GM21360 (cell line): Measurements from ENCODE around the gene TTC39A.

Experiments used
- ATAC-seq: cut with Tn5 transposase; IDR thresholded peaks from one replicate; pipeline ENCODE4 v1.9.1; 2021; ENCODE audit warnings: mild to moderate bottlenecking, moderate library complexity; ENCODE audit not compliant: unreplicated experiment

TTC39A gene

GRCh38 chr1:51330331-51331201, at the start of gene TTC39A:
Gene TTC39A, minus strand, starts transcription at chr1:51330562. Its CDS starts 85 bp downstream, at chr1:51330477.
- no peak for ATAC-seq

GRCh38 chr1:51378871-51379270, 48.5 kb upstream of the TTC39A start:
- ATAC-seq, result no peak

- ATAC-seq, result no peak
These were observed 43.5 kb upstream of the TTC39A start for GRCh38 chr1:51373898-51374297.

- ATAC-seq, result no peak
These were observed 42.2 kb upstream of the TTC39A start for GRCh38 chr1:51372561-51372960.

GRCh38 chr1:51369171-51369570, 38.8 kb upstream of the TTC39A start:
- no peak for ATAC-seq

GRCh38 chr1:51365774-51366173, 35.4 kb upstream of the TTC39A start:
- ATAC-seq, result no peak

- ATAC-seq, result no peak
These were observed 29.5 kb upstream of the TTC39A start for GRCh38 chr1:51359879-51360278.

- no peak for ATAC-seq
These were observed 25.0 kb upstream of the TTC39A start for GRCh38 chr1:51355382-51355781.

- no peak for ATAC-seq
These were observed 24.1 kb upstream of the TTC39A start for GRCh38 chr1:51354416-51354815.

- ATAC-seq, result no peak
These were observed 21.5 kb upstream of the TTC39A start for GRCh38 chr1:51351907-51352306.

- ATAC-seq, result no peak
These were observed 19.5 kb upstream of the TTC39A start for GRCh38 chr1:51349862-51350261.

- no peak for ATAC-seq
These were observed 17.8 kb upstream of the TTC39A start for GRCh38 chr1:51348147-51348527.

- no peak for ATAC-seq
These were observed 17.2 kb upstream of the TTC39A start for GRCh38 chr1:51347398-51348146.

GRCh38 chr1:51346086-51346942, 16.0 kb upstream of the TTC39A start:
- no peak for ATAC-seq

- no peak for ATAC-seq
These were observed 14.9 kb upstream of the TTC39A start for GRCh38 chr1:51345300-51345687.

- no peak for ATAC-seq
These were observed 14.4 kb upstream of the TTC39A start for GRCh38 chr1:51344602-51345299.

- no peak for ATAC-seq
These were observed 13.9 kb upstream of the TTC39A start for GRCh38 chr1:51344276-51344601.

GRCh38 chr1:51343624-51344023, 13.3 kb upstream of the TTC39A start:
- ATAC-seq, result no peak

GRCh38 chr1:51342591-51343206, 12.3 kb upstream of the TTC39A start:
- no peak for ATAC-seq

- ATAC-seq, result peak; percentile 73
These were observed 11.6 kb upstream of the TTC39A start for GRCh38 chr1:51341876-51342496.
